Mammary epithelial cell (primary cell): ENCODE results near the gene NUP98.

Experiments used
- CTCF ChIP-seq, 2 donors: IDR thresholded peaks in 1 of 2; conservative IDR thresholded peaks in 1 of 2; 2 replicates each; pipeline ENCODE4 v1.5.1; 2011 to 2012; ENCODE audit warnings: inconsistent platforms in 2 of 2, low read length in 2 of 2, mild to moderate bottlenecking in 2 of 2, control low read depth in 1 of 2, low read depth in 1 of 2; ENCODE audit not compliant: insufficient read depth in 1 of 2; ENCODE audit errors: extremely low read depth in 1 of 2
- EZH2 ChIP-seq: IDR thresholded peaks from 2 replicates; pipeline ENCODE4 v1.6.1; 2012; ENCODE audit warnings: low read length, inconsistent platforms, borderline replicate concordance

GRCh38 chr11:3747704-3748103, 49.6 kb downstream of the NUP98 start:
- no peak for TF ChIP-seq CTCF (conservative IDR thresholded peaks at IDR 0.05 in 1 of 2, IDR thresholded peaks at IDR 0.05 in 1 of 2; ENCODE audit: extremely low read depth in 1 of 2, insufficient read depth in 1 of 2, low read depth in 1 of 2, low read length in 2 of 2)
- TF ChIP-seq EZH2 = no peak
